Natural killer cell (primary cell): ENCODE measurements around the gene C1orf226. TPM values are rescaled to one million over a fixed set of nuclear protein-coding genes. Genes with fewer than 3 reads are reported as not detected.

Experiments used
- ATAC-seq, 3 donors: fragments of 150-1000 bp in 2 of 3; fragments of 200-7000 bp in 1 of 3; cut with Tn5 transposase; 1 replicate in 1 of 3; 2 replicates in 2 of 3; pipeline ENCODE4 v1.10.0; 2021; ENCODE audit warnings: mild to moderate bottlenecking in 2 of 3, moderate library complexity in 2 of 3
- DNase-seq, 2 donors: peaks; one replicate each; pipeline versions ENCODE4 v3.0.0 to v3.0.0-alpha.2; 2013 to 2021; ENCODE audit warnings: mixed read lengths in 1 of 2
- H3K27ac ChIP-seq: one replicate; pipeline ENCODE4 v1.5.1; 2013; ENCODE audit warnings: mild to moderate bottlenecking, low read length
- H3K27me3 ChIP-seq: one replicate; pipeline ENCODE4 v1.6.1; 2013; ENCODE audit warnings: low read length; ENCODE audit not compliant: control insufficient read depth, insufficient read depth
- H3K36me3 ChIP-seq: one replicate; pipeline ENCODE4 v1.6.1; 2013; ENCODE audit warnings: low read length; ENCODE audit not compliant: control insufficient read depth, insufficient read depth
- H3K4me1 ChIP-seq: one replicate; pipeline ENCODE4 v1.6.1; 2013; ENCODE audit warnings: low read length; ENCODE audit not compliant: control insufficient read depth, insufficient read depth
- H3K4me3 ChIP-seq: one replicate; pipeline ENCODE4 v1.5.1; 2013; ENCODE audit warnings: low read length
- H3K9me3 ChIP-seq: one replicate; pipeline ENCODE4 v1.6.1; 2013; ENCODE audit warnings: low read length; ENCODE audit not compliant: control insufficient read depth, insufficient read depth
- H3K27ac Mint-ChIP-seq, 2 donors: one replicate each; pipeline ENCODE4 v1.8.0; 2022; ENCODE audit warnings: mild to moderate bottlenecking in 2 of 2, mixed read lengths in 2 of 2, moderate library complexity in 1 of 2
- H3K27me3 Mint-ChIP-seq, 2 donors: one replicate each; pipeline ENCODE4 v1.8.0; 2022; ENCODE audit warnings: low read depth in 2 of 2, mixed read lengths in 2 of 2
- H3K36me3 Mint-ChIP-seq: one replicate; pipeline ENCODE4 v1.8.0; 2022; ENCODE audit warnings: mixed read lengths
- H3K4me1 Mint-ChIP-seq, 2 donors: one replicate each; pipeline ENCODE4 v1.8.0; 2022; ENCODE audit warnings: mixed read lengths in 2 of 2
- H3K4me3 Mint-ChIP-seq: one replicate; pipeline ENCODE4 v1.8.0; 2022; ENCODE audit warnings: mild to moderate bottlenecking, moderate library complexity, mixed read lengths
- H3K9me3 Mint-ChIP-seq, 2 donors: one replicate each; pipeline ENCODE4 v1.8.0; 2022; ENCODE audit warnings: mixed read lengths in 2 of 2
- CTCF ChIP-seq: fragments of 200-600 bp; IDR thresholded peaks from one replicate; pipeline ENCODE4 v1.8.0; 2022; ENCODE audit warnings: antibody characterized with exemption
- WGBS: methylation state at CpG from one replicate; pipeline ENCODE4 v1.1.7; 2013; ENCODE audit warnings: missing lambda C conversion rate; ENCODE audit not compliant: insufficient coverage; 5-methylcytosine and 5-hydroxymethylcytosine counted together
- intact Hi-C: fragments of 100-400 bp; cut with micrococcal nuclease; formaldehyde crosslinking; loops from one replicate; pipeline ENCODE4 v1.14.2; 2022
- total RNA-seq, 4 donors: library from RNA; stranded (reverse); fragments of 120-200 nt in 1 of 4; gene quantifications; one replicate each; pipeline versions ENCODE4 v1.2.3 to v1.2.4, GENCODE V29; 2013 to 2022

C1orf226 gene
- total RNA-seq, 3 donors from 2014 or later (not counting 1 experiment from before 2014, with no cell fraction given): 0.09 to 0.34 (median 0.13) TPM

- intact Hi-C loops: no loop called here
- Histone ChIP-seq H3K4me1 (no peaks in the 10 kb centered on the region), H3K27ac (no peak overlapping the region), H3K36me3 (no peaks in the 10 kb centered on the region), H3K4me3 (no peak overlapping the region), H3K9me3 (no peaks in the 10 kb centered on the region), H3K27me3 (no peaks in the 10 kb centered on the region)
- no peak overlapping the region for H3K4me3 Mint-ChIP-seq
- peaks cover 0 to 5% of the 10 kb centered on the region in 2 donors for H3K4me1 Mint-ChIP-seq
- no peak for TF ChIP-seq CTCF
- H3K36me3 Mint-ChIP-seq: no peaks in the 10 kb centered on the region
- H3K27ac Mint-ChIP-seq: no peak overlapping the region
- ATAC-seq (no peak), DNase-seq (no peak)
- 79% methylated on average over 5 of the region's 5 CpGs for WGBS
- peaks cover 6 to 7% of the 10 kb centered on the region in 2 donors for H3K27me3 Mint-ChIP-seq
- no peaks in the 10 kb centered on the region for H3K9me3 Mint-ChIP-seq
Measured at GRCh38 chr1:162353702-162354101, 27.8 kb upstream of the C1orf226 start.

GRCh38 chr1:162357681-162358266, 23.8 kb upstream of the C1orf226 start:
- WGBS: 56% methylated on average over 4 of the region's 5 CpGs
- Mint-ChIP-seq H3K9me3 (no peaks in the 10 kb centered on the region), H3K36me3 (no peaks in the 10 kb centered on the region), H3K27me3 (peaks cover 2 to 6% of the 10 kb centered on the region in 2 donors), H3K27ac (no peak overlapping the region), H3K4me1 (peaks cover 0 to 10% of the 10 kb centered on the region in 2 donors), H3K4me3 (no peak overlapping the region)
- no peaks in the 10 kb centered on the region for H3K27me3 ChIP-seq
- intact Hi-C loops: loop anchor here (1.0 to 5.0 kb wide), 4 partner anchors 100 to 960 kb away; no protein-coding TSS in a partner anchor
- peaks cover 11% of the 10 kb centered on the region for H3K4me1 ChIP-seq
- H3K27ac ChIP-seq: no peak overlapping the region
- DNase-seq (peak in 1 of 2 donors; percentile 25), ATAC-seq (peak; percentile 52 to 73 (median 55))
- H3K36me3 ChIP-seq: no peaks in the 10 kb centered on the region
- H3K4me3 ChIP-seq: no peak overlapping the region
- peak; percentile 73 for TF ChIP-seq CTCF
- H3K9me3 ChIP-seq: no peaks in the 10 kb centered on the region

- no peak overlapping the region for H3K27ac Mint-ChIP-seq
- H3K36me3 ChIP-seq: no peaks in the 10 kb centered on the region
- H3K27me3 ChIP-seq: no peaks in the 10 kb centered on the region
- H3K4me1 ChIP-seq: peaks cover 11% of the 10 kb centered on the region
- DNase-seq: no peak
- no peak overlapping the region for H3K4me3 ChIP-seq
- WGBS: 57% methylated on average over 1 of the region's 1 CpG
- H3K27me3 Mint-ChIP-seq: peaks cover 2 to 6% of the 10 kb centered on the region in 2 donors
- no peak for ATAC-seq
- H3K27ac ChIP-seq: no peak overlapping the region
- no peak for TF ChIP-seq CTCF
- no peaks in the 10 kb centered on the region for H3K9me3 Mint-ChIP-seq
- no peak overlapping the region for H3K4me3 Mint-ChIP-seq
- peaks cover 0 to 10% of the 10 kb centered on the region in 2 donors for H3K4me1 Mint-ChIP-seq
- no peaks in the 10 kb centered on the region for H3K9me3 ChIP-seq
- intact Hi-C loops: loop anchor here (5.0 kb wide), 3 partner anchors 98 to 958 kb away; no protein-coding TSS in a partner anchor
- H3K36me3 Mint-ChIP-seq: no peaks in the 10 kb centered on the region
Measured at GRCh38 chr1:162358928-162359327, 22.6 kb upstream of the C1orf226 start.
